Caco-2 (cell line): ENCODE results near the gene COX5A. TPM values are rescaled to one million over a fixed set of nuclear protein-coding genes. Genes with fewer than 3 reads are reported as not detected.

ENCODE experiments used
- BruUV-seq: library from RNA; stranded (reverse); fragments of 400-500 nt; replicated peaks from 2 replicates; lab custom pipeline; 2021; lab: Mats Ljungman, UMichigan
- CTCF ChIA-PET: fragments of 300-600 bp; sonication (Branson Sonifier 250); formaldehyde crosslinking; loops from one replicate; lab custom pipeline; 2022; ENCODE audit warnings: antibody characterized with exemption; lab: Charles Lee
- POLR2A ChIA-PET: fragments of 300-600 bp; sonication (Branson Sonifier 250); formaldehyde crosslinking; loops from one replicate; lab custom pipeline; 2022; ENCODE audit warnings: antibody characterized with exemption; lab: Charles Lee
- DNase-seq, 2 experiments: peaks; one replicate each; pipeline versions ENCODE4 v3.0.0 to v3.0.0-alpha.2; 2020 to 2022
- H3K27me3 ChIP-seq: replicated peaks from 2 replicates; pipeline ENCODE4 v1.6.0; 2011; ENCODE audit warnings: low read length; ENCODE audit not compliant: control insufficient read depth, insufficient read depth
- H3K36me3 ChIP-seq: 2 replicates; pipeline ENCODE4 v1.5.1; 2011; ENCODE audit warnings: low read length; ENCODE audit not compliant: control insufficient read depth, insufficient read depth
- H3K4me1 ChIP-seq: fragments of 250-450 bp; sonication (Bioruptor Pico); 2 replicates; pipeline ENCODE4 v1.5.1; 2020; ENCODE audit warnings: mild to moderate bottlenecking
- H3K4me3 ChIP-seq: 2 replicates; pipeline ENCODE4 v1.5.1; 2011; ENCODE audit warnings: low read depth, mild to moderate bottlenecking, control low read depth, low read length
- H3K9me3 ChIP-seq: fragments of 250-450 bp; sonication (Bioruptor Pico); 2 replicates; pipeline ENCODE4 v1.5.1; 2020; ENCODE audit warnings: mild to moderate bottlenecking, moderate library complexity
- H3K27ac Mint-ChIP-seq: one replicate; pipeline ENCODE4 v1.8.0; 2022; ENCODE audit warnings: mixed read lengths; ENCODE audit not compliant: unreplicated experiment
- H3K27me3 Mint-ChIP-seq: one replicate; pipeline ENCODE4 v1.8.0; 2022; ENCODE audit warnings: mixed read lengths; ENCODE audit not compliant: insufficient read depth, unreplicated experiment
- H3K36me3 Mint-ChIP-seq: one replicate; pipeline ENCODE4 v1.8.0; 2022; ENCODE audit warnings: mild to moderate bottlenecking, mixed read lengths; ENCODE audit not compliant: insufficient read depth, unreplicated experiment
- H3K4me1 Mint-ChIP-seq: one replicate; pipeline ENCODE4 v1.8.0; 2022; ENCODE audit warnings: low read depth, mixed read lengths; ENCODE audit not compliant: unreplicated experiment
- H3K4me3 Mint-ChIP-seq: one replicate; pipeline ENCODE4 v1.8.0; 2022; ENCODE audit warnings: mild to moderate bottlenecking, moderate library complexity, mixed read lengths; ENCODE audit not compliant: unreplicated experiment
- H3K9me3 Mint-ChIP-seq: one replicate; pipeline ENCODE4 v1.8.0; 2022; ENCODE audit warnings: mixed read lengths; ENCODE audit not compliant: unreplicated experiment
- intact Hi-C: fragments of 100-400 bp; cut with micrococcal nuclease; formaldehyde crosslinking; loops from one replicate; pipeline ENCODE4 v1.10.0; 2022; ENCODE audit not compliant: unreplicated experiment
- total RNA-seq: library from RNA; stranded (reverse); gene quantifications from 2 replicates; pipeline ENCODE4 v1.2.3, GENCODE V29; 2022
- TF ChIP-seq, protein P1 (sequence below), 2 experiments: fragments of 200-600 bp in 1 of 2; IDR thresholded peaks; 1 replicate in 1 of 2; 2 replicates in 1 of 2; pipeline versions ENCODE4 v1.5.1 to v1.8.0; 2011 to 2022; ENCODE audit warnings: antibody characterized with exemption in 1 of 2, control low read depth in 1 of 2, inconsistent platforms in 1 of 2, low read depth in 1 of 2, low read length in 1 of 2, mild to moderate bottlenecking in 1 of 2, moderate library complexity in 1 of 2; ENCODE audit not compliant: insufficient read depth in 1 of 2, severe bottlenecking in 1 of 2, unreplicated experiment in 1 of 2

Gene COX5A
- total RNA-seq, 1 experiment from 2014 or later: 318 TPM

DNA sequence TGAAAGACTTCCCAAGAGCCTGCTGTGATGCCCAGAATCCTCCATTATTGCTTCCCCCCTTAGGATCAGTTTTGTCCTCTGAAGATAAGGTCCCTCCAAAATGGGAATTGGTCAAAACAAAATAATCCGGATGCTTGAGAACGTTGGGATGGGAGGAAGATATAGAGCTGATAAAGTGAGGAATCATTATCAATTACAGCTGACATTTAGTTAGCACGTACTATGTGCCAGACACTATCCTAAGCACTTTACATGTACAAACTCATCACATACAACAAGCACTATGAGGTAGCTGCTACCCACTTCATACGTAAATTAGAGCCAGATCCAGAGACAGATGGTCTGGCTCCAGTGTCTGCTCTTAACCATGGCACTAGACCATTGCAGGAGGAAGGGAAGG lies 25.3 kb upstream of the COX5A start:
- H3K36me3 Mint-ChIP-seq: no peaks in the 10 kb centered on the region
- H3K4me1 Mint-ChIP-seq: no peaks in the 10 kb centered on the region
- no peak for DNase-seq
- ChIA-PET CTCF (no interaction called here), POLR2A (no interaction called here)
- H3K4me3 Mint-ChIP-seq: no peak overlapping the region
- H3K4me3 ChIP-seq: no peak overlapping the region
- H3K9me3 Mint-ChIP-seq: no peaks in the 10 kb centered on the region
- H3K27me3 ChIP-seq: no peaks in the 10 kb centered on the region
- no peaks in the 10 kb centered on the region for H3K27me3 Mint-ChIP-seq
- no peaks in the 10 kb centered on the region for H3K9me3 ChIP-seq
- intact Hi-C loops: no loop called here
- no TSS peak for BruUV-seq
- H3K4me1 ChIP-seq: no peaks in the 10 kb centered on the region; the same call in 1 of the 2 replicates
- no peaks in the 10 kb centered on the region for H3K36me3 ChIP-seq
- TF ChIP-seq, protein P1, sequence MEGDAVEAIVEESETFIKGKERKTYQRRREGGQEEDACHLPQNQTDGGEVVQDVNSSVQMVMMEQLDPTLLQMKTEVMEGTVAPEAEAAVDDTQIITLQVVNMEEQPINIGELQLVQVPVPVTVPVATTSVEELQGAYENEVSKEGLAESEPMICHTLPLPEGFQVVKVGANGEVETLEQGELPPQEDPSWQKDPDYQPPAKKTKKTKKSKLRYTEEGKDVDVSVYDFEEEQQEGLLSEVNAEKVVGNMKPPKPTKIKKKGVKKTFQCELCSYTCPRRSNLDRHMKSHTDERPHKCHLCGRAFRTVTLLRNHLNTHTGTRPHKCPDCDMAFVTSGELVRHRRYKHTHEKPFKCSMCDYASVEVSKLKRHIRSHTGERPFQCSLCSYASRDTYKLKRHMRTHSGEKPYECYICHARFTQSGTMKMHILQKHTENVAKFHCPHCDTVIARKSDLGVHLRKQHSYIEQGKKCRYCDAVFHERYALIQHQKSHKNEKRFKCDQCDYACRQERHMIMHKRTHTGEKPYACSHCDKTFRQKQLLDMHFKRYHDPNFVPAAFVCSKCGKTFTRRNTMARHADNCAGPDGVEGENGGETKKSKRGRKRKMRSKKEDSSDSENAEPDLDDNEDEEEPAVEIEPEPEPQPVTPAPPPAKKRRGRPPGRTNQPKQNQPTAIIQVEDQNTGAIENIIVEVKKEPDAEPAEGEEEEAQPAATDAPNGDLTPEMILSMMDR (IDR thresholded peaks at IDR 0.05; ENCODE audit: insufficient read depth in 1 of 2, low read depth in 1 of 2, low read length in 1 of 2, severe bottlenecking in 1 of 2, unreplicated experiment in 1 of 2): no peak
- no peak overlapping the region for H3K27ac Mint-ChIP-seq

DNA sequence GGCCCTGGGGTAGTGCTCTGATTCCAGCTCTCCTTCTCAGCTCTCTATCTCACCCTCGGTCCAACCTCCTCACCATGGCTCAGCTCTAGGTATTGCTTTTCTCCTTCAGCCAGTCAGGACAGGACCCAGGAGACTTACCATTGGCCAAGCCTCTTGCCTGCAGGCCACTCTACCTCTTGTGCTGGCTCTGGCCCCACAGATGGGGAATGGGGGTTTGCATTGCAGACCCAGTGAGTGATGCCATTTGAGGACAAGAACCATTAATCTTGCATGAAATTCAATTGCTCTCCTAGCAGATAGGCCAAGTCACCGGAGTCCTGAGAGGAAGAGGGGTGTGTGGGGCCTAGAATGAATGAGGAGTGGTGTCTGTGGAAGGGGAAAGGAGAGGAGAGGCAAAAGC lies 24.8 kb upstream of the COX5A start:
- Histone ChIP-seq H3K36me3 (no peaks in the 10 kb centered on the region), H3K9me3 (no peaks in the 10 kb centered on the region), H3K27me3 (no peaks in the 10 kb centered on the region), H3K4me3 (no peak overlapping the region), H3K4me1 (no peaks in the 10 kb centered on the region; the same call in 1 of the 2 replicates)
- CTCF ChIA-PET: no interaction called here
- Mint-ChIP-seq H3K9me3 (no peaks in the 10 kb centered on the region), H3K36me3 (no peaks in the 10 kb centered on the region), H3K4me1 (no peaks in the 10 kb centered on the region), H3K27me3 (no peaks in the 10 kb centered on the region), H3K27ac (no peak overlapping the region), H3K4me3 (no peak overlapping the region)
- POLR2A ChIA-PET: interaction anchor here (0.6 kb wide), 1 partner anchor 221 kb away, joined by 3 read pairs; no protein-coding TSS in a partner anchor
- DNase-seq: no peak
- intact Hi-C loops: no loop called here
- TF ChIP-seq, protein P1 (IDR thresholded peaks at IDR 0.05; ENCODE audit: insufficient read depth in 1 of 2, low read depth in 1 of 2, low read length in 1 of 2, severe bottlenecking in 1 of 2, unreplicated experiment in 1 of 2): no peak
- BruUV-seq: no TSS peak

DNA sequence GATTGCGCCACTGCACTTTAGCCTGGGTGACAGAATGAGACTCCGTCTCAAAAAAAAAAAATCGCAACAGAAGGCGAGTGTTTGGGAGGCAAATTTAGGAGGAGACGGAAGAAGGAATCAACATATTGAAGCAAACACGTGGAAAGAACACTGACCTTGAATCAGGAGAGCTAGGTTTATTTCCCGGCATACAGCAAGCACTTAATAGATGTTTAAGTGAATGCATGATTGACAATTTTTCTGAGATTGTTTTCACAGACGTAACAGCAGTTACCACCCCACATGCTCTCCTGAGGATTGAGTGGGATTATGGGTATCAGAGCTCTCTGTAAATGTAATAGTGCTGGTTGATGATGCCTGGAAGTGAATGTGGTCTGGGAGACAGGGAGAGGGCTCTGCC lies 24.3 kb upstream of the COX5A start:
- TF ChIP-seq, protein P1 (IDR thresholded peaks at IDR 0.05; ENCODE audit: insufficient read depth in 1 of 2, low read depth in 1 of 2, low read length in 1 of 2, severe bottlenecking in 1 of 2, unreplicated experiment in 1 of 2): no peak
- H3K27me3 ChIP-seq: no peaks in the 10 kb centered on the region
- no peaks in the 10 kb centered on the region; the same call in 1 of the 2 replicates for H3K4me1 ChIP-seq
- no peaks in the 10 kb centered on the region for H3K36me3 Mint-ChIP-seq
- intact Hi-C loops: no loop called here
- ChIA-PET POLR2A (interaction anchor here (0.6 kb wide), 1 partner anchor 221 kb away, joined by 3 read pairs; no protein-coding TSS in a partner anchor), CTCF (no interaction called here)
- DNase-seq: no peak
- H3K36me3 ChIP-seq: no peaks in the 10 kb centered on the region
- no peak overlapping the region for H3K4me3 ChIP-seq
- no peak overlapping the region for H3K27ac Mint-ChIP-seq
- BruUV-seq: no TSS peak
- no peaks in the 10 kb centered on the region for H3K27me3 Mint-ChIP-seq
- no peaks in the 10 kb centered on the region for H3K9me3 Mint-ChIP-seq
- no peak overlapping the region for H3K4me3 Mint-ChIP-seq
- H3K4me1 Mint-ChIP-seq: no peaks in the 10 kb centered on the region
- H3K9me3 ChIP-seq: no peaks in the 10 kb centered on the region
